Fibroblast of skin of right biceps (primary cell): ENCODE results near the gene FAM170B.

Experiments
- DNase-seq: peaks from one replicate; pipeline ENCODE4 v3.0.0-alpha.2; 2013

FAM170B gene

GRCh38 chr10:49168831-49169500 lies 35.1 kb upstream of the FAM170B start:
- no peak for DNase-seq

- DNase-seq, result no peak
Observed at GRCh38 chr10:49168171-49168540, 34.3 kb upstream of the FAM170B start.

GRCh38 chr10:49167425-49168170 lies 33.8 kb upstream of the FAM170B start:
- DNase-seq, result no peak

GRCh38 chr10:49166484-49167400 lies 32.9 kb upstream of the FAM170B start:
- DNase-seq, result no peak

- DNase-seq, result no peak
Observed at GRCh38 chr10:49165821-49166483, 32.1 kb upstream of the FAM170B start.

GRCh38 chr10:49165259-49165658 lies 31.4 kb upstream of the FAM170B start:
- no peak for DNase-seq

GRCh38 chr10:49164559-49165188 lies 30.9 kb upstream of the FAM170B start:
- peak; percentile 48 for DNase-seq

- DNase-seq, result peak; percentile 81
Observed at GRCh38 chr10:49163741-49164140, 29.9 kb upstream of the FAM170B start.

GRCh38 chr10:49162761-49163310 lies 29.0 kb upstream of the FAM170B start:
- no peak for DNase-seq

GRCh38 chr10:49162063-49162462 lies 28.2 kb upstream of the FAM170B start:
- no peak for DNase-seq

GRCh38 chr10:49161411-49161997 lies 27.7 kb upstream of the FAM170B start:
- peak; percentile 72 for DNase-seq

- DNase-seq, result no peak
Observed at GRCh38 chr10:49160814-49161213, 27.0 kb upstream of the FAM170B start.

- DNase-seq, result no peak
Observed at GRCh38 chr10:49160110-49160509, 26.3 kb upstream of the FAM170B start.

- DNase-seq, result no peak
Observed at GRCh38 chr10:49158915-49159314, 25.1 kb upstream of the FAM170B start.

GRCh38 chr10:49158404-49158803 lies 24.6 kb upstream of the FAM170B start:
- DNase-seq, result no peak

GRCh38 chr10:49157229-49157628 lies 23.4 kb upstream of the FAM170B start:
- no peak for DNase-seq

GRCh38 chr10:49154641-49155040 lies 20.8 kb upstream of the FAM170B start:
- no peak for DNase-seq

- peak; percentile 78 for DNase-seq
Observed at GRCh38 chr10:49153971-49154370, 20.1 kb upstream of the FAM170B start.

GRCh38 chr10:49153115-49153514 lies 19.3 kb upstream of the FAM170B start:
- no peak for DNase-seq

GRCh38 chr10:49152663-49153062 lies 18.8 kb upstream of the FAM170B start:
- no peak for DNase-seq

- DNase-seq, result no peak
Observed at GRCh38 chr10:49152037-49152436, 18.2 kb upstream of the FAM170B start.

- no peak for DNase-seq
Observed at GRCh38 chr10:49151481-49151880, 17.7 kb upstream of the FAM170B start.
